Panc1 (cell line): Measurements from ENCODE around the gene CDS2. TPM values are rescaled to one million over a fixed set of nuclear protein-coding genes. Genes with fewer than 3 reads are reported as not detected.

Experiments used
- ATAC-seq: fragments of 200-7000 bp; cut with Tn5 transposase; 2 replicates; pipeline ENCODE4 v1.9.1; 2020; ENCODE audit warnings: mild to moderate bottlenecking, moderate library complexity
- BruUV-seq: library from RNA; stranded (reverse); fragments of 400-500 nt; replicated peaks from 2 replicates; lab custom pipeline; 2021; lab: Mats Ljungman, UMichigan
- CTCF ChIA-PET: fragments of 300-600 bp; sonication (Branson Sonifier 250); formaldehyde crosslinking; loops from one replicate; lab custom pipeline; 2022; ENCODE audit warnings: antibody characterized with exemption; lab: Charles Lee
- POLR2A ChIA-PET: fragments of 300-600 bp; sonication (Branson Sonifier 250); formaldehyde crosslinking; loops from one replicate; lab custom pipeline; 2022; ENCODE audit warnings: antibody characterized with exemption; lab: Charles Lee
- DNase-seq: peaks from one replicate; pipeline ENCODE4 v3.0.0-alpha.2; 2010; ENCODE audit warnings: low read depth, low spot score
- H3K27ac ChIP-seq: 2 replicates; pipeline ENCODE4 v1.5.1; 2011; ENCODE audit warnings: mild to moderate bottlenecking, low read length, inconsistent platforms
- H3K27me3 ChIP-seq: fragments of 200-500 bp; sonication (Bioruptor generic); 2 replicates; pipeline ENCODE4 v1.6.0; 2014; ENCODE audit warnings: low read length, inconsistent platforms; ENCODE audit not compliant: control insufficient read depth, insufficient read depth
- H3K36me3 ChIP-seq: fragments of 200-500 bp; sonication (Bioruptor generic); 2 replicates; pipeline ENCODE4 v1.5.1; 2014; ENCODE audit warnings: inconsistent platforms, mild to moderate bottlenecking, low read length, moderate library complexity; ENCODE audit not compliant: control insufficient read depth, insufficient read depth
- H3K4me1 ChIP-seq: 2 replicates; pipeline ENCODE4 v1.5.1; 2011; ENCODE audit warnings: inconsistent platforms, mild to moderate bottlenecking, low read length, moderate library complexity; ENCODE audit not compliant: control insufficient read depth, insufficient read depth
- H3K4me3 ChIP-seq, 2 experiments: 2 replicates each; pipeline ENCODE4 v1.5.1; 2011 to 2012; ENCODE audit warnings: low read depth in 2 of 2, low read length in 2 of 2, mild to moderate bottlenecking in 2 of 2, inconsistent platforms in 1 of 2, moderate library complexity in 1 of 2
- H3K9me3 ChIP-seq: fragments of 200-500 bp; sonication (Bioruptor generic); 2 replicates; pipeline ENCODE4 v1.5.1; 2014; ENCODE audit warnings: low read depth, mild to moderate bottlenecking, inconsistent platforms, low read length, moderate library complexity; ENCODE audit not compliant: control insufficient read depth, insufficient read depth
- POLR2AphosphoS5 ChIP-seq: IDR thresholded peaks from 2 replicates; pipeline ENCODE4 v1.6.1; 2012; ENCODE audit warnings: mild to moderate bottlenecking, low read depth, low read length, moderate library complexity
- SIN3A ChIP-seq: IDR thresholded peaks from 2 replicates; pipeline ENCODE4 v1.6.1; 2012; ENCODE audit warnings: low read depth, mild to moderate bottlenecking, low read length, moderate library complexity, borderline replicate concordance; ENCODE audit not compliant: insufficient read depth
- TCF7L2 ChIP-seq: IDR thresholded peaks from 2 replicates; pipeline ENCODE4 v1.6.1; 2011; ENCODE audit warnings: mild to moderate bottlenecking, low read depth, low read length, inconsistent platforms
- in situ Hi-C: cut with HindIII; loops from 2 replicates; pipeline ENCODE4 v1.10.0; 2016; ENCODE audit warnings: low sequenced_read_pairs, low pct_unique_long_range_greater_than_20kb
- intact Hi-C: fragments of 100-400 bp; cut with micrococcal nuclease; formaldehyde crosslinking; loops from one replicate; pipeline ENCODE4 v1.10.0; 2022; ENCODE audit not compliant: unreplicated experiment
- total RNA-seq: library from RNA; stranded (reverse); gene quantifications from one replicate; pipeline ENCODE4 v1.2.1, GENCODE V29; 2021; ENCODE audit not compliant: unreplicated experiment
- TF ChIP-seq, protein P1 (sequence below): fragments of 450-650 bp; IDR thresholded peaks from 2 replicates; pipeline ENCODE4 v1.5.1; 2017; ENCODE audit warnings: mild to moderate bottlenecking
- TF ChIP-seq, protein P2 (sequence below), 2 experiments: IDR thresholded peaks; 2 replicates each; pipeline ENCODE4 v1.6.1; 2011 to 2012; ENCODE audit warnings: low read depth in 2 of 2, control low read depth in 1 of 2, low read length in 1 of 2, mild to moderate bottlenecking in 1 of 2, moderate library complexity in 1 of 2; ENCODE audit not compliant: insufficient read depth in 1 of 2

CDS2 gene
- total RNA-seq, 1 experiment from 2014 or later: 54.0 TPM

DNA sequence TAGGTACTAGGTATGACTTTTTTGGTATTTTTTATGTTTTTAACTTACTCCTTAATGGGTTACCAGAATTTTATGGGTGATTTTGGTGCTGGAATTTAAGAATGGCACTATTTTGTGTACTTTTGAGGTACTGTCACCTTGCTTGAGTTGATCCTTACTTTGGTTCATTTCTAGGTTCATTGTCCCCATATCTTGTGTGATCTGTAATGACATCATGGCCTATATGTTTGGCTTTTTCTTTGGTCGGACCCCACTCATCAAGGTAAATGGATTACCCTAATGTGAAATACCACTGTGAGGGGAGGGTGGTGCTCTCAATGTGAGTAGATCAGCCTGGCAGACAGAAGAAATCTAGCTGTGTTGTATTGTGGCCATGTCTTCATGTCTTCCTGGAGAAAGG, 57.9 kb downstream of the CDS2 start:
- no peak for DNase-seq
- TF ChIP-seq SIN3A (no peak), TCF7L2 (no peak), POLR2AphosphoS5 (no peak)
- TF ChIP-seq, protein P1, sequence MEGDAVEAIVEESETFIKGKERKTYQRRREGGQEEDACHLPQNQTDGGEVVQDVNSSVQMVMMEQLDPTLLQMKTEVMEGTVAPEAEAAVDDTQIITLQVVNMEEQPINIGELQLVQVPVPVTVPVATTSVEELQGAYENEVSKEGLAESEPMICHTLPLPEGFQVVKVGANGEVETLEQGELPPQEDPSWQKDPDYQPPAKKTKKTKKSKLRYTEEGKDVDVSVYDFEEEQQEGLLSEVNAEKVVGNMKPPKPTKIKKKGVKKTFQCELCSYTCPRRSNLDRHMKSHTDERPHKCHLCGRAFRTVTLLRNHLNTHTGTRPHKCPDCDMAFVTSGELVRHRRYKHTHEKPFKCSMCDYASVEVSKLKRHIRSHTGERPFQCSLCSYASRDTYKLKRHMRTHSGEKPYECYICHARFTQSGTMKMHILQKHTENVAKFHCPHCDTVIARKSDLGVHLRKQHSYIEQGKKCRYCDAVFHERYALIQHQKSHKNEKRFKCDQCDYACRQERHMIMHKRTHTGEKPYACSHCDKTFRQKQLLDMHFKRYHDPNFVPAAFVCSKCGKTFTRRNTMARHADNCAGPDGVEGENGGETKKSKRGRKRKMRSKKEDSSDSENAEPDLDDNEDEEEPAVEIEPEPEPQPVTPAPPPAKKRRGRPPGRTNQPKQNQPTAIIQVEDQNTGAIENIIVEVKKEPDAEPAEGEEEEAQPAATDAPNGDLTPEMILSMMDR: no peak
- TF ChIP-seq, protein P2, sequence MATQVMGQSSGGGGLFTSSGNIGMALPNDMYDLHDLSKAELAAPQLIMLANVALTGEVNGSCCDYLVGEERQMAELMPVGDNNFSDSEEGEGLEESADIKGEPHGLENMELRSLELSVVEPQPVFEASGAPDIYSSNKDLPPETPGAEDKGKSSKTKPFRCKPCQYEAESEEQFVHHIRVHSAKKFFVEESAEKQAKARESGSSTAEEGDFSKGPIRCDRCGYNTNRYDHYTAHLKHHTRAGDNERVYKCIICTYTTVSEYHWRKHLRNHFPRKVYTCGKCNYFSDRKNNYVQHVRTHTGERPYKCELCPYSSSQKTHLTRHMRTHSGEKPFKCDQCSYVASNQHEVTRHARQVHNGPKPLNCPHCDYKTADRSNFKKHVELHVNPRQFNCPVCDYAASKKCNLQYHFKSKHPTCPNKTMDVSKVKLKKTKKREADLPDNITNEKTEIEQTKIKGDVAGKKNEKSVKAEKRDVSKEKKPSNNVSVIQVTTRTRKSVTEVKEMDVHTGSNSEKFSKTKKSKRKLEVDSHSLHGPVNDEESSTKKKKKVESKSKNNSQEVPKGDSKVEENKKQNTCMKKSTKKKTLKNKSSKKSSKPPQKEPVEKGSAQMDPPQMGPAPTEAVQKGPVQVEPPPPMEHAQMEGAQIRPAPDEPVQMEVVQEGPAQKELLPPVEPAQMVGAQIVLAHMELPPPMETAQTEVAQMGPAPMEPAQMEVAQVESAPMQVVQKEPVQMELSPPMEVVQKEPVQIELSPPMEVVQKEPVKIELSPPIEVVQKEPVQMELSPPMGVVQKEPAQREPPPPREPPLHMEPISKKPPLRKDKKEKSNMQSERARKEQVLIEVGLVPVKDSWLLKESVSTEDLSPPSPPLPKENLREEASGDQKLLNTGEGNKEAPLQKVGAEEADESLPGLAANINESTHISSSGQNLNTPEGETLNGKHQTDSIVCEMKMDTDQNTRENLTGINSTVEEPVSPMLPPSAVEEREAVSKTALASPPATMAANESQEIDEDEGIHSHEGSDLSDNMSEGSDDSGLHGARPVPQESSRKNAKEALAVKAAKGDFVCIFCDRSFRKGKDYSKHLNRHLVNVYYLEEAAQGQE (IDR thresholded peaks at IDR 0.05; ENCODE audit: insufficient read depth in 1 of 2, low read depth in 2 of 2, low read length in 1 of 2): no peak
- ATAC-seq: no peak
- in situ Hi-C loops: no loop called here
- ChIA-PET CTCF (no interaction called here), POLR2A (no interaction called here)
- Histone ChIP-seq H3K27ac (no peak overlapping the region), H3K4me3 (no peak overlapping the region), H3K9me3 (no peaks in the 10 kb centered on the region), H3K27me3 (no peaks in the 10 kb centered on the region), H3K4me1 (no peaks in the 10 kb centered on the region), H3K36me3 (0 out of 2 replicates have a peak, but pooled peaks cover 2% of the 10 kb centered on the region)
- intact Hi-C loops: no loop called here
- BruUV-seq: no TSS peak

DNA sequence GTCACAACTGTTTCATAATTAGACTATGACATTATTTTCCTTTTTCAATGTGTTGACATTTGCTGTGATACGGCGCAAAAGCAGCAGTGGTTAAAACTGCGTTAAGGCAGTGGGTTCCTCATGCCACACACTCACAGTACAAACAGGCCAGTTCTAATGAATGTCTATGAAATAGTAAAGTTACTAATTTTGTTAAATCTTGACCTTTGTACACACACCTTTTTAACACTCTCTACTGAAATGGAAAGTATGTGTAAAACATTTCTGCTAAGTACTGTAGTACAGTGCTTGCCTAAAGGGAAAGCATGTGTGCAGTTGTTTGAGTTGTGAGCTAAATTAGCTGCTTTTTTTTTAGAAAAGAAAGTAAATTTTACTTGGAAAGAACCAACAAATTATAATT, 60.3 kb downstream of the CDS2 start:
- intact Hi-C loops: no loop called here

More for the DNA sequence above, 60.3 kb downstream of the CDS2 start:
- TF ChIP-seq TCF7L2: no peak
- no peak for TF ChIP-seq POLR2AphosphoS5
- TF ChIP-seq, protein P2 (IDR thresholded peaks at IDR 0.05; ENCODE audit: insufficient read depth in 1 of 2, low read depth in 2 of 2, low read length in 1 of 2): no peak
- TF ChIP-seq, protein P1: no peak
- TF ChIP-seq SIN3A: no peak
- no peaks in the 10 kb centered on the region for H3K9me3 ChIP-seq
- in situ Hi-C loops: no loop called here
- no peaks in the 10 kb centered on the region for H3K4me1 ChIP-seq
- 0 out of 2 replicates have a peak, but pooled peaks cover 2% of the 10 kb centered on the region for H3K36me3 ChIP-seq
- ATAC-seq: no peak
- no peak overlapping the region for H3K27ac ChIP-seq
- CTCF ChIA-PET: interaction anchor here (1.4 kb wide), 1 partner anchor 60 kb away, joined by 4 read pairs; the partner anchor contains the start of gene CDS2
- H3K27me3 ChIP-seq: no peaks in the 10 kb centered on the region
- POLR2A ChIA-PET: no interaction called here
- no peak overlapping the region for H3K4me3 ChIP-seq
- DNase-seq: no peak
- no TSS peak for BruUV-seq
